Right forelimb (tissue), 1 donor: ENCODE data around the gene SHROOM2.

Experiments used
- DNase-seq: peaks from one replicate; pipeline ENCODE4 v3.0.0-alpha.2; 2018

SHROOM2 gene

DNA sequence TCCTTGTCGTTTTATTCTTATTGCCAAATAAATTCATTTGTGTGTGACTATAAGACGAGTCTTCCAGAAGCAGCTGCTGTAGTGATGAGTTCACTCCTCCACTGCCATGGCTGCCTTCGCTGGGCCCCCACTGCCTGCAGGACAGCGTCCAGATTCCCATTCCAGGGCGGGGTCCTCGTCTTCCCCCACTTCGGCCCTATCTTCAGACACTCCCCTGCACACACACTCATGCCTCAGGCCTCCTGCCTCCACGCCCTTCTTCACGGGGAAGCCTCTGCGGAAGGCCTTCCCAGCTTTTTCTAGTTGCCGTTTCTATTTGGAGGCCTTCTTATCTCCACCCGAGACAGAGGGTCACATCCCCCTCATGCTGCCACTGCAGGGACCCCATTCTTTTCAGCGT is 80.4 kb downstream of the SHROOM2 start:
- DNase-seq = no peak

DNA sequence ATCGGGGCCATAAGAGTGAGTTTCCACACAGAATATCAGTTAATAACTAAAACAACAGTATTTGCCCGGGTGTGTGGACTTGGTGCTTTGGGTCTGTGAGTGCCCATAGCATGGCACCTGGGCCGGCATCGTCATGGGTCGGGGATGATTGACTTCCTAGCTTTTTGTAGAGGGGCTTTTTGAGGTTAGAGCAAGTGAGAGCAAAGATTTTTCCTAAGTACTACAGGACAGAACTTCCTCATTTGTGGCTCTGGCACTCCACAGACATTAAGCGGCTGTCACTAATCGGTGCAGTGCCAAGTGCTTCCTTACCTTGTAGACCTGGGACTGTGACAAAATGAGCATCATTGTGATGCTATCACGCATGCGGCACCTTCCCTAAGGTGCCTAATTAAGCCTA is 81.0 kb downstream of the SHROOM2 start:
- no peak for DNase-seq

- DNase-seq = no peak
Observed at GRCh38 chrX:9867753-9868152, 81.5 kb downstream of the SHROOM2 start.

GRCh38 chrX:9871701-9872268 is 85.6 kb downstream of the SHROOM2 start:
- no peak for DNase-seq

GRCh38 chrX:9873360-9873759 is 87.1 kb downstream of the SHROOM2 start:
- DNase-seq = no peak

DNA sequence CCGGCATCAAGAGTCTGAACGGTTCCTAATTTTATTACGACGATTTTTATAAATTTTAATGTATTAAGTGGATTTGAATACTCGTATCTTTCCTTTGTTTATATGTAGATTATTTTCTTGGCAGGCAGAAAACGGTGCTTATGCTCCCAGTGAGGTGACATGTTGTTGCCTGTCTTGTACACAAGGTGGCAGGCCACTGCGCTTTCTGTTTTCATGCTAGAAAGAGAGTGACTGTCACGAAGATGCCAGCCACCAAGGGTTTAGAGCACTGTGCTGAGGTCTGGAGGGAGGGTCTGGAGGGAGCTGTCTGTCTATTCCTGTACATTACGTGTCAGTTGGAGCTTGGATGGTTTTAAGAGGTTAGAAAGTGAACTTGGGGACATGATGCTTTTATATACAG is 87.7 kb downstream of the SHROOM2 start:
- DNase-seq = no peak

DNA sequence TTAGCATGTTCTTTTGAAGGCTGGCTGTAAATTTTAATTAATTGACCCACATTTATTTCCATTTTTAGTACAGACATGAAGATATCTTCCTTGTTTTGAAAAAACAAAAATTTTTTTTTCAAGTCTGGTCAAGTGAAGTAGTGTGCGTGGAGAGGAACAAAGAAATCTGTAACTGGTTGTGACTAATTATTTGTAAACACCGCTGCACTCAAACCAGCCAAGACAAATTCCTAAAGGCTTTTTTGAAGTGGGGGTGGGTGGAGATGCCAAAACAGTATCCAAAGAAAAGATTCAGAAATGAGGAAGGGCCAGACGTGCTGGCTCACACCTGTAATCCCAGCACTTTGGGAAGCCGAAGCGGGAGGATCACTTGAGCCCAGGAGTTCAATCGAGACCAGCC is 88.3 kb downstream of the SHROOM2 start:
- no peak for DNase-seq

DNA sequence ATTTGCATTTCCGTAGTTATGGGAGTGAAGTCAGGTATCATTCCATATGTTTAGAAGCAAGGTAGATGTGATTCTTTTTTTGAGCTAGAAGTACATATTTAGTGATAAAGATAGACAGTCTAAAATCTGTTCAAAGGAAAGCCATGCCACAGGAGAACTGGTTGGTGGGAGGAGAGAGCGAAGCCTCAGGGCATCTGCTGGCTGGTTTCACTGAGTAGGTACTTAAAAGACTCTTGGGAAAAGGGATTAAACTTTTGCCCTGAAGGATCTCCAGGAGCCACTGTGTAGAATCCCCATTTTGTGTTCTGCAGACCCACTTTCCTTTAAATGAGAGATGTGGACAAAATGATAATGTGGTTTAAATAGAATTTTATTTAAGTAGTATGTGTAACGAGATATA is 89.6 kb downstream of the SHROOM2 start:
- no peak for DNase-seq

DNA sequence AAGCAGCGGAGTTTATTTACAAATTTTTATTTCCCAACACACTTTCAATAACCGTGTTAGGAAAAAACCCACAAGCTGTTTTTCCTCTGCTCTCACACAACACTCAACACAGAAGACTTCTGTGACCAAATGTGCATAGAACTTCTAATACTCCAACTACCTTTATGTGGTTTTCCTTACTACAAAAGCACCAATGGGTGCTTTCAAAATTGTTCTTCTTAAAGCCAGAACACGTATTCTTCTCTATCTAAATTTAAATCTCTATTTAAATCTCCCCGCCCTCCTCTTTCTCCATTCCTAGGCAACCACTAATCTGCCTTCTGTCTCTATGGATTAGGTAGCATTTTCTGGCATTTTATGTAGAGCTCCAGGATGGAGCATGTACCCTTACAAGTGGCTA is 90.0 kb downstream of the SHROOM2 start:
- DNase-seq = no peak

DNA sequence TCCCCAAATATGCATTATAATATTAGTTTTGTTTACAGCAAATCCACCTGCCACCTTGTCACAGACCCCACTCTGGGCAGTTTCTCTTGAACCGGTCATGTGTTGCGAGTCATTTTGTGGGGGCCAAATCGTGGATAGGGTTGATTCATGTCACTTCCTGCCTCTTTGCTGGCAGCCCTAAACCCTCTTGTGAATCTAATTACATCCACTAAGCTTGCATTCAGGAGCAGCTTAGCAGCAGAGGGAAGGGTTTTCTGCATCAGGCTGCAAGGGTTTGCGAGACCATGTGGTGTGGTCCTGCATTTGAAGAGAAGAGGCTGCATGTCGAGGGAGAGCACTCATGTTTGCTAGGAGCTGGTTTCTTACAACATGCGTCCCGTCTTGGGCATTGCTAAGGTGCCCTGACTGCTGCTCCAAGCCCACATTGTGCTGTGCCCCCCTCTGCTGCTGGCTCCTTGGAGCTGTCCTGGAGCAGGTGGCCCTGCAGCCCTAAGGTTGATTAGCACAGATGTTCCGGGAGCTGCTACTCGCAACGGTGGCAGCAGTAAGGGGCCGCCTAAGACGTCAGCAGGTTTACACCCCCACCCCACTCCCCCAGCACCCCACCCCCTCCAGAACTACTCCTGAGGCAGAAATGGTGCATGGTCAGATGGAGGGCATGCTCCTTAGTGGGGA is 92.1 kb downstream of the SHROOM2 start:
- DNase-seq = no peak

DNA sequence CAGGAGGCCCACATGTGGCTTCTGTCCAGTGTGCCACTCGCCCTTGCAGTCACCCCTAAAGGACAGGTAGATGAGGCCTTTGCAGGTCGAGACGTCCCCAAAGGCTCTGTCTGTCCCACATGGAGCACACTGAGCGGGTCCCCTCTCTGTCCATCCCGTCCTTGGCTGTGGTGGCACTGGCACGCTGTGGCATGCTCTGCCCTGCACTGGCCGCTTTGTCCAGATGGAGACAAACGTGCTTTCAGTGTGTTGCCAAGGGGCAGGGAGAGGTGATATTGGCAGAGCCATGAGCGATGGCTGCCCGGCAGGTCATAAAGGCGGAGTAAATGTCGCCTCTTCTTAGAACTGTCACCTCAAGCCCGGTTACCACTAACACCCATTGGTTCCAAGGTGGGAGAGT is 94.0 kb downstream of the SHROOM2 start:
- DNase-seq = no peak

DNA sequence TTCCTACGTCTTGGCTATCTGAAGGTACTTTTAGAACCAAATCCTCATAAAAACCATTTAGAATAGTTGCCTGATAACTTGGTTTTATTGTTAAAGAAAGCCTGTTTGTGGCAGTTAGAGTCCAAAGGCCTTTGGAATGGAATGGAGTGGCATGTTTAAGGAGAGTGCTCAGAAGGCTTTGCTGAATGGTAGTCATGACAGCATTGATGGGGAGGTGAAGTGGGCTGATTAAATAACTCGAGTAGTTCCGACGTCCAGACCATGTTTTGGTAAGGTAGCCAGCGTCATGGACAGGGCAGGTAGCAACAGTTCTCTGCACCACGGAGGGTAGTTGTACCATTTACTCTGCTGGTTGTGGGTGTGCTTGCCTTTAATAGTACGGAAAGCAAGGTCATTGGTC is 94.6 kb downstream of the SHROOM2 start:
- DNase-seq = no peak

GRCh38 chrX:9882669-9883446 is 96.6 kb downstream of the SHROOM2 start:
- DNase-seq = no peak

DNA sequence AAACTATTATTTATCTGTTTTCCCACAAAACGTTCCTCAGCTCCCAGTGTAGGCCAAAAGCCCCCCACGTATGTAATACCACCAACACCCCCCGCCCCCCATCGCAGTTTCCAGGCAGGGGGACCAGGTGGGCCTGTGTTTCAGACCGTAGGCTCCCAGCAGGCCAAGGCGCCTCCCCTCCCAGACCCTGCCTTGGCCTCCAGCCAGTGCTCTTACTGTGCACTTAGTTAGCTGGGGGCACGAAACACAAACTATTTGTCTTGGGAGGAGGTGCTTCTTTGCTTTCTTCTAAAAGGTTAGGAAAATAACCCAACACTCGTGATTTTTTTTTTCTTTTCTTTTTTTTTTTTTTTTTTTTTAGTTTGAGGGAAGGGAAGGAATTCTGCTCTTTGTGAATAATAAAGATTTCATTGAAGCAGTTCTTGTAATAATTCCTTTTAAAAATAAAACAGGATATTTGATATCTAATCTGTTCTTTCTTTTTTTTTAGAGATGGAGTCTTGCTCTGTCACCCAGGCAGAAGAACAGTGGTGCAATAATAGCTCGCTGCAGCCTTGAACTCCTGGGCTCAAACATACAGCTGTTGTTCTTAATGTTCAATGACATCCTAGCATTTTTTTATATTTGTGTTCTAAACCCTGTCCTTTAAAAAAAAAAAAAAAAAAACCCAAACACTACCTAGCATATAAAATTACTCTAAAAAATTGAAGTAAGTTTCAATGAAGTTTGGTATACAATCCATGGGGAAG is 98.0 kb downstream of the SHROOM2 start:
- DNase-seq = no peak

DNA sequence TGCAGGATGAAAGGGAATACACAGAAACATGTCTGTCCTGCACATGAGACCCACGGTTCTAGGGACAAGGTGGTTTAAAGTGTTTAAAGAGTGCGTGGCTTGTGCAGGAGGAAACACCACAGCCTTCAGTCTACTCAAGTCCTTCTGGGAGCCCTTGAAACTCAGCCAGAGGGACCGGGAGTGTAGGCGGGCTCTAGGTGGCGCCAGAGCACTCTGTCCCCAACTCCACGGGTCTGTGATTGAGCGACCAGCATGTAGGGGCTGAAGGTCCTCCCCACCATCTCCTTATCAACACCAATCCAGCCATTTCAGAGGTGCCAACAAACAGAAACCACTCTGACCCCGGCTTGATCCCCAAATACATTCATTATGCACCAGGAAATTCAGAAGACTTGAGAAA is 98.9 kb downstream of the SHROOM2 start:
- DNase-seq = no peak

DNA sequence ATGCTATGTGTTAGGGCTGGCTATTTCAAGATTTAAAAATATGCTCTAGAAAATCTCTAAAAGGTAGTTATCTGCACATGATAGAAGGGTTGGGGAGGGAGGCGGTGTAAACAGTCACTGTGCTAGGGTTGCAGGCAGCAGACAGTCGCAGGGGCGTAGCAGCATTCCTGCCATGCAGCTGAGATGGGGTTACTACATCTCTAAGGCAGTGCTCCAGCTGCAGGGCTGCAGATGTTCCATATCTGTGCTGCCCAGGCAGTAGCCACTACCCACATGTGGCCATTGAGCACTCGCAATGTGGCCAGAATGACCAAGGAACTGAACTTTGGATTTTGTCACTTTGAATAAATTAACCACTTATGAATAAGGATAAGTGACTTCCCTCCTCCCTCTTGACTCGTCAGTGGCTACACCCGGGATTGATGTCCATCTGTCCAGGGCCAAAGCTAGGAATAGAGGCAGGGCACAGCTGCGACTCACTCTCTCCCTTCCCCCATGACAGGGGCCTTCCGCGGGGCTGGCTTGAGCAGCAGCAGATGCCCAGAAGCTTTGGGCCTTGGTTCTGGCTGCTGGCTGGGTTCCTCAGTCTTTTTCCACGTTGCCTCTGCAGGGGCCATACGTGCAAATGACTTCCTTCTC is 101.5 kb downstream of the SHROOM2 start:
- no peak for DNase-seq

- no peak for DNase-seq
Observed at GRCh38 chrX:9888953-9889470, 102.8 kb downstream of the SHROOM2 start.

- DNase-seq = no peak
Observed at GRCh38 chrX:9890681-9891091, 104.5 kb downstream of the SHROOM2 start.

DNA sequence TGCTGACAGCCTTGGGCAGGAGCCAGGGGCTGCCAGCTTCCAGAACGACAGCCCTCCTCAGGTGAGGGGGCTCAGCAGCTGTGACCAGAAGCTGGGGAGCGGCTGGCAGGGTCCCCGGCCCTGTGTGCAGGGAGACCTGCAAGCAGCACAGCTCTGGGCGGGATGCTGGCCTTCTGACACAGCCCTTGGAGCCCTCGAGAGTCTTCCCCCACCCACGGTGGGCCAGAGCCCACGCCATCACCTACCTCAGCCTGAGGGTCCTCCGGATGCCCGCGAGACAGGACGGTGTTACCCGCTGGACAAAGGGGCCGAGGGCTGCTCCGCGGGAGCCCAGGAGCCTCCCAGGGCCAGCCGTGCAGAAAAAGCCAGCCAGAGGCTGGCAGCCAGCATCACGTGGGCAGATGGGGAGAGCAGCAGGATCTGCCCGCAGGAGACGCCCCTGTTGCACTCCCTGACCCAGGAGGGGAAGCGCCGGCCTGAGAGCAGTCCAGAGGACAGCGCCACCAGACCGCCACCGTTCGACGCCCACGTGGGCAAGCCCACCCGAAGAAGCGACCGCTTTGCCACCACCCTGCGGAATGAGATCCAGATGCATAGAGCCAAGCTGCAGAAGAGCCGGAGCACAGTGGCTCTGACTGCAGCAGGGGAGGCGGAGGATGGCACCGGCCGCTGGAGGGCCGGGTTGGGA is 109.1 kb downstream of the SHROOM2 start:
- no peak for DNase-seq

DNA sequence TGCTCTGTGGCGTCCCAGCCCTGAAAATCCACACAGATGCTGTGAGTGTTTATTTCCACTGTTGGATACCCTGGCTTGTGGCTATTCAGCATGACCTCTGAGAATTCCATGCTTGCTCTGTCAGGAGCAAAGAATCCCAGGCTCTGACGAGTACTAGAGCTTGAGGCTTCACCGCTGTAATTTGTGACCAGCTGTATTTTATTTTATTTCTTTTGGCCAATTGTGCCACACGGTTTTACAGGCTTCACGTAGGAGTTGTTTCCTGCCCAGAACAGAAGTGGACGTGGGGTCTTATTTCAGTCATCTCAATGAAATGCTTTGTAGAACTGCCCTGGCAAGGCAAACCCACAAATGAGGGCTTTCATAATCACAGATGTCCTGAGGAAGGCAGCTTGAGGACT is 111.5 kb downstream of the SHROOM2 start:
- no peak for DNase-seq

GRCh38 chrX:9899640-9900111 is 113.4 kb downstream of the SHROOM2 start:
- peak; percentile 54 for DNase-seq

DNA sequence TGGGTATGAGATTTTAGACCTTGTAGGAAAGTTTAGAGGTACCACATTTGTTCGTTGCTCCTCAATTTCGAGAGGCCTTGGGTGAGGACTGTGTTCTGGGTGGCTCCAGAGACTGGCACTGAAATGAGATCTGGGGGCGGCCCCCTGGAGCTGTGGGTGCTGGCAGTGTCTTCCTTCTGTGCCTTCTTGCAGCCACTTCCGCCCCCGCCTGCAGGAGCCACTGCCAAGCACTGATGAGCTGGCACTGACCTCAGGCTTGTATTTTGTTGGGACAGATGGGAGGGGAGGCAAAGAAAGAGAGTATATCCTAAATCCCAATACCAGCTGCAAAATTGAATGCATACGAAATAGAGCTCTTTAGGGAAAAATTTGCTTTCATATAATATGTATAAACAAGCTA is 116.4 kb downstream of the SHROOM2 start:
- DNase-seq = no peak
